ENCODE measurements around the gene PHF10.
"Not testable (repeated sequence)": the region's sequence is repeated elsewhere in the genome, so short reads cannot be mapped to it uniquely, and the experiment has no call there.

Gene PHF10

DNA sequence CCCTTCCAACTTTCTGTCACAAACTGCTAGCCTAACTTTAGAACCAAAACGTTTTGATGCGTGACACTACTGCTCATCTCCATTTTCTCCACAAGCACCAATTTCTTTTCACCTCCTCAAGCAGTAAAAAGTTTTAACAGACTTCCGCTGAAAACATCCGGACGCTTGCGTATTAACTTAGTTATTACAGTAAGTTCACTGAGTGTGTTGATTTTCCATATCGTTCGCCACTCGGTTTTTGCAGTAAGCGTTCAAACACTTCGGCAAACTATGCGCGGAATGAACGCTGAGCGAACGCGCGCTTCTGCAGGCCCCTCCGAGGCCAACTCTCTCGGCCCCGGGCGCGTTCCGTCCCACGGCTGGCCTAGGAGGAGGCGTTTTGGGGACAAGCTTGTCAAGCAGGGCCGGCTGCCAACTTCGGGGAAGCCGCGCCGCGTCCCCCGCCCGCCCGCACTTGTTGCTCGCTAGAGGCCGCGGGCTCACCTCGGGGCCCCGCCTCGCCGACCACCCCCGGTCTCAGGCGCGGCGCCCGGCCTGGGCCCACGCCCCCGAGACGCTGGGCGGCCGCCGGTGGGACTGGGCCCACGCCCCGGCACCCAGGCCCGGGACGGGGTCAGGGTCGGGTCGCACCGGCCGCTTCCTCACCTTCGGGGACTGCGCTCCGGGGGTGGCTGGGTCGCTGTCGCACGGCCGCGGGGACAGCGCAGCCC, 945 bp downstream of the PHF10 start:
- DNase-seq (ENCODE audit: low read depth), result peak; percentile 48

GRCh38 chr6:169722362-169723199, 1.7 kb downstream of the PHF10 start:
- peak; percentile 10 for DNase-seq (ENCODE audit: low read depth)

GRCh38 chr6:169720207-169720855, 4.0 kb downstream of the PHF10 start:
- DNase-seq (ENCODE audit: low read depth), result no peak

- DNase-seq (ENCODE audit: low read depth), result no peak
These were observed 5.2 kb downstream of the PHF10 start for GRCh38 chr6:169719117-169719516.

DNA sequence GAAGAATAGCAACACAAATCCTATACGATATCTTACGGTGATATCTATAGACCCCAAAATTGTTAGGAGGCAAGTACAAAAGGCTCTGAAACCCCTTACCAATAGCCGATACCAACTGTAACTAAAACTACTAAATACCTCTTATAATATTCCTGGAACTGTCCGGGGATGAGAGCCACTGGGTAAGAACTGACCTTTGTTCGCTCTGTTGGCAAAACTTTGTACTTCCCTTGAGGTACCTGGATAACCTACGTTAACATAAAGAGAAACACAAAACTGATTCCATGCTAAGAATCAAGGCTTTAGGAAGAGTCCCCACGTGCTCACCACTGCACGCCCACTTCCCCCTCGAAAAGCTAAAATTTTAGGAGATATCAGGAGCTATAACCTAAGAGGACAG, 9.7 kb downstream of the PHF10 start:
- no peak for DNase-seq (ENCODE audit: low read depth)

DNA sequence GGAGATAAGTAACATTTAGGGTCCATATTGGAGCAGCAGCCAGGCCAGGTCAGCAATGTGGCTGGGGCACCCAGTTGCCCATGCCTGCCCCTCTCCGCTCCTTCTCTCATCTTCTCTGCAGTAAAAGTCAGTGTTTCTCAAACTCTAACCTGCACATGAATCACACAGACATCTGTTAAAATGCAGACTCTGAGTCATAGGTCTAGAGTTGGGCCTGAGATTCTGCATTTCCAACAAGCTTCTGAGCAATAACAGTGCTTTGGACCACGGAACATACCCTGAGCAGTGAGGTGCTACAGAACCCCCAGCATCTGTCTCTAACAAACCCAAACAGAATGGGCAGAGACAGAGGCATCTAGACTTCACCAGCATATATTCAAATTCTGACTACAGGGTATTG, 10.1 kb downstream of the PHF10 start:
- DNase-seq (ENCODE audit: low read depth), result no peak

GRCh38 chr6:169710009-169710408, 14.3 kb downstream of the PHF10 start:
- DNase-seq (ENCODE audit: low read depth), result no peak

DNA sequence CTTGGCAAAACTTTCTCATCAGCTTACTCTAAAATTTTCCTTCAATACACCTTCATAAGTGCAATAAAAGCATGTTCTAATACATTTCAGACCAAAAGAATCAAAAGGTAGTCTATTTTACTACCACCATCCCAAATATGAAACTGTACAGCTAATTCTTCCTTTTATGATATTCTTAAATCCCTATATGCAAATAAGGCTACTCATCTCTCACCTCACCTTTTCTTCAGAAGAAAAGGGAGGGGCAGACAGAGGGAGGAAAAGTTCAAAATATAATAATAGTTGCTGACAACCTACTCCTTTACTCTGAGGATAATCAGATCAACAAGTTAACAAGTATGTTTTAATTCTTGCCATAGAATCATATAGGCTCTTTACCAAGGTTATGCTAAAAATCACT, 15.0 kb downstream of the PHF10 start:
- DNase-seq (ENCODE audit: low read depth), result no peak

DNA sequence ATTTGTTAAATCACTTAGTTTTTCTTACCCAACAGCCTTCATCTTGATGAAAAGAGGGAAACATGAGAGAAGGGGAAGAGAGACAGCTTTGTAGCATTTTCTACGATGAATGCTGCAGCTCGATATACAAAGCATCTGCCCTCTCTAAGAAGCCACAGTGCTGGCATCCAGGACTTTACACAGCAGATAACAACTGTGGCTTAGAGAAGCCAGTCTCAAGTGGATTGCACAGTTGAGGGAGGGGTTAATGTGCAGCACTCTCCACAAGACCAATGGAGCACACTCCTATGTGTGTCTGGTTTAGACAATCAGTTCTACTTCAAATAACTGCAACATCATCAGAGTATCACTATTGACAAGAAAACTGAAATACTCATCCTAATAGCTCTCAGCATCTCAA, 16.5 kb downstream of the PHF10 start:
- no peak for DNase-seq (ENCODE audit: low read depth)

DNA sequence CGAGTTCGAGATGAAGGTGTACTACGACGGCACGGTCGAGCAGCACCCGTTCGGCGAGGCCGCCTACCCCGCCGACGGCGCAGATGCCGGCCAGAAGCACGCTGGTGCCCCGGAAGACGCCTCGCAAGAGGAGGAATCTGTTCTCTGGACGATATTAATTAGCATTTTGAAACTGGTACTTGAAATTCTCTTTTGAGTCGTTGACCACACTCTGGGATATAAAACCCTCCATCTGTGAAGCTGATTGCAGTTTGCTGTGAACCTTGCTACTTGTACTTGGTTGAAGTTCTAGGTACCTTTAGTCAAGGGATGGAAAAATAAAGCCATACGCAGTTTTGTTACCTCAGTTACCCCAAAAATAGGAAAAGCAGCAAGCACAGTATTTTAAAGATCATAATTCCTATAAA, 21.5 kb downstream of the PHF10 start:
- no peak for DNase-seq (ENCODE audit: low read depth)

DNA sequence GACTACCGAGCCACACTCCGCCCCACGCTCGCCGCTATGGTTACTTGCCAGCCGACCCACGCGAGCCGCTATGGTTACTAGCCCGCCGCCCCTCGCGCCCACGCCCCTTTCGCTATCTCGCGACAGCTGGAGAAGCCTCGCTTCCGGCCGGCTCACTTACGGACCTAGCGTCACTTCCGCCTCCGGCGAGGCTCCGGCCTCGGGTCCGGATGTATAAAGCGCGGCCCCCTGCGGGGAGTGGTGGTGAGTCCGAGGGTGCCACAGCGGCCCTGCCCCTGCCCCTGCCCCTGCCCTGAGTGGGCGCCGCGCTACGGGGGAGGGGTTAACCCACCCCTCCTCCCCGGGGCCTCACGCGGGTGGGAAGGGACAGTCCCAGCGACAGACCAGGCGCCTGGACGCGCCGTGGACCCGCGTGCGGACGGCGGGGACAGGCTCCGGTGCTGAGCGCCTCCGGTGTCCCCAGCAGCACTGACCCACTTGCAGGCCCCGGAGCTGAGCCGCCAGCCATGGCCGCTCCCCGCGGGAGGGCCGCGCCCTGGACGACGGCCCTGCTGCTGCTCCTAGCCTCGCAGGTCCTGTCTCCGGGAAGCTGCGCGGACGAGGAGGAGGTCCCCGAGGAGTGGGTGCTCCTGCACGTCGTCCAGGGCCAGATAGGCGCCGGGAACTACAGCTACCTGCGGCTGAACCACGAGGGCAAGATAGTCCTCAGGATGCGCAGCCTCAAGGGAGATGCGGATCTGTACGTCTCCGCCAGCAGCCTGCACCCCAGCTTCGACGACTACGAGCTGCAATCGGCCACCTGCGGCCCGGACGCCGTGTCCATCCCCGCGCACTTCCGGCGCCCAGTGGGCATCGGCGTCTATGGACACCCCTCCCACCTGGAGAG, 22.1 kb downstream of the PHF10 start, which contains the start of the genes C6orf120 and WDR27:
TSS of gene C6orf120 (plus strand) at position 173 of the 886 bp plus-strand sequence. CDS start at position 507, 334 bp downstream.
TSS of gene WDR27 (minus strand) at position 76 of the 886 bp plus-strand sequence. CDS start 13,024 bp downstream, outside the sequence.
- peak; percentile 97 for DNase-seq (ENCODE audit: low read depth)

GRCh38 chr6:169701311-169701953, 22.9 kb downstream of the PHF10 start:
- no peak for DNase-seq (ENCODE audit: low read depth)

DNA sequence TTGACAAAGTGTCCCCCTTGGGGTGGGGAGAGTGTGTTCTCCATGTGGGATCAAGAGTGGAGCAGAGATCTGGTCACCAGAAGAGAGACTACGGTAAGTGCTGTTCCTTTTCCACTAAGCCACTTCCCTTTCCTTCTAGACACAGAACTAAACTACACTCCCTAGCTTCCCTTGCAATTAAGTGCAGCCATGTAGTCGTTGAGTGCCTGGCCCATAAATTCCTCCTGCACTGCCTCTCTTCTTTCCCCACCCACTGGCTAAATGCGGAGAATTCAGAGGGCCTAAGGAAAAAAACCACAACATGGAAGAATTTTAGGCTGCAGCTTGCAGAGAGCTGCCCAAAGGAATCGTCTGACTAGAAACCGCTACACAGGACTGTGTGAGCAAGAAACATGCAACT, 24.0 kb downstream of the PHF10 start:
- no peak for DNase-seq (ENCODE audit: low read depth)

DNA sequence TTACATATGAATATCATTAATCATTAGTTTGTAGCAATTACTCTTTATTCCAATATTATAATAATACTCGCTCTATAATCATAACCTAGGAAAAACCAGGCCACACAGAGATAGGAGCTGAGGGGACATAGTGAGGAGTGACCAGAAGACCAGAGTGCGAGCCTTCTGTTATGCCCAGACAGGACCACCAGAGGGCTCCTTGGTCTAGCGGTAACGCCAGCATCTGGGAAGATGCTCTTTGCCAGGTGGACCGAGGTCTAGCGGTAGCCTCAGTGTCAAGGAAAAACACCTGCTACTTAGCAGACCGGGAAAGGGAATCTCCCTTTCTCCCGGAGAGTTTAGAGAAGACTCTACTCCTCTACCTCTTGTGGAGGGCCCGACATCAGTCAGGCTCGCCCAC, 27.2 kb downstream of the PHF10 start:
- not testable (repeated sequence) for DNase-seq (ENCODE audit: low read depth)

DNA sequence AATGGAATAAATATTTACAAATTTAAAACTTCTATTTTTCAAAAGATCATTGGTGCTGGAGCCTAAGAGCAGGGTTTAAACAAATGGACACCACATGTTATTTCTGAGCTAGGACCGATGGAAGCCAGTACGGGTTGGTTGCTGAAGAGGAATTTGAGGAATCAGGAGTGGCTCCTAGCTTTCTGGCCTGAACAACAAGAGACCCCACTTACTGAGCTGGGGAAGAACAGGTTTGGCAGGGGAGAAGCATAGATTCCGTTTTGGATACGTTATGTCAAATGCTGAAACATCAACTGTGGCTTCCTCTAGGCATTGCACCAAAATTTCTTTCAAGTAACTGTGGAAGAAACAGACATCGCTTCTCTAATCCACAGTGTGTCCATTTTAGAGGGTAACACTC, 29.2 kb downstream of the PHF10 start:
- no peak for DNase-seq (ENCODE audit: low read depth)

DNA sequence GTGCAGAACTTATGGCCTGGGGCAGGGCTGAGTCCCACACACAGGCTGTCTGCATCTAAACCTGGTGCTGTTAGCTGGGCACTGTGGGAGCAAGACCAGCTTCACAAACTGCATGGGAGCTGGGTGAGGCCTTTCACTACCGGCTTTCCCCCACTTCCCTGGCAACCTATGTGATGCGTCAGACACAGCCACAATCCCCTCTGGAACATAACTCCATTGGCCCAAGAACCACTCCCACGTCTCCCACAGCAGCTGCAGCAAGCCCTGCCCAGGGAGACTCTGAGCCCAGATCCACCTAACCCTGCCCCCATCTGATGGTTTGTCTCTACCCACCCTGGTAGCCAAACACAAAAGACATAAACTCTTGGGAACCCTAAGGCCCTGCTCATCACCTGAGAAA, 31.8 kb downstream of the PHF10 start:
- DNase-seq (ENCODE audit: low read depth), result no peak

DNA sequence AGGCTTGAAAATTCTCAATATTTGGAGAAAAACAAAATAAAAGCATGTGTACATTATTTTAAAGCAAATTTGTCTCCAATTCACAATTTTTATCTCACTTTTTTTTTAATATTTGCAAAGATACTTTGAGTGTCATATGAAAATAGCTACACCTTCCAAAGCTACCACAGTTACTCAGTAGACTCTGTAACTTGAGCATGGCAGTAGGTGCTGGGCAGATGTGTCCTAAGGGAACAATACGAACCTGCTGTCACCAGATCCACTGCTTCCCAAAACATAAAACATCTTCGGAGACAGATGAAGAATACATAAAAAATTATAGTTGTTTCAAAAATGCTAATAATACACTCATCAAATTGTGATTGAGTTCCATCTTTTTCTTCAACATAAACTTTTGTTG, 33.0 kb downstream of the PHF10 start:
- no peak for DNase-seq (ENCODE audit: low read depth)

- DNase-seq (ENCODE audit: low read depth), result no peak
These were observed 35.0 kb downstream of the PHF10 start for GRCh38 chr6:169689287-169689686.

DNA sequence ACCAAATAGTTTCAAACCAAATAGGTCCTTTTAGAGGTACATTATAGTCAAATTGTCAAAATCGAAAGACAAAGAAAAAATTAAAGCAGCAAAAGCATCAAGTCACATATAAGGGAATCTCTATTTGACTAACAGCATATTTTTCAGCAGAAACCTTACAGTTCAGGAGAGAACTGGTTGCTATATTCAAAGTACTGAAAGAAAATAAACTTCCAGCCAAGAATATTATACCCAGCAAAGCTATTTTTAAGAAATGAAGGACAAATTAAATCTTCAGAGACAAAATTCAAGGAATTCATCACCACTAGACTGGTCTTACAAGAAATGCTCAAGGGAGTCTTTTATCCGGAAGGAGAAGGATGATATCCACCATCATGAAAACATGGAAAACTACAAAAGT, 38.4 kb downstream of the PHF10 start:
- DNase-seq (ENCODE audit: low read depth), result no peak

DNA sequence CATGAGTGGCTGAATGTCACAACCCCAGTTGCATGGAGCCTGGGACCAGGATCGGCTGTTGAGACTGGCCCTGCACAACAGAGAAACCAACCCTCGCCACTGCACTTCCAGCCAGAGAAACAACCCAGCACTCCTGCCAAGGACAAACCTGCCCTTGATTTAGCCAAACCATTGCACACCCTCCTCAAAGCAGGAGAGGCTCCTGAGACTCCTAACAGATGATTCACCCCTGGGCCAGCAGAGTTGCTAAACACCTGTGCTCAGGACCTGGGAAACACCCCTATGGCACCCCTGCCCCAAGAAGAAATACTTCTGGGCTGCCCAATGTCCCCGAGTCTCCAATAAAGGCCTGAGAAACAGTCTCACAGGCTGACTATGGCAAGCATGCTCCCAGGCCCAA, 40.2 kb downstream of the PHF10 start:
- DNase-seq (ENCODE audit: low read depth), result no peak

DNA sequence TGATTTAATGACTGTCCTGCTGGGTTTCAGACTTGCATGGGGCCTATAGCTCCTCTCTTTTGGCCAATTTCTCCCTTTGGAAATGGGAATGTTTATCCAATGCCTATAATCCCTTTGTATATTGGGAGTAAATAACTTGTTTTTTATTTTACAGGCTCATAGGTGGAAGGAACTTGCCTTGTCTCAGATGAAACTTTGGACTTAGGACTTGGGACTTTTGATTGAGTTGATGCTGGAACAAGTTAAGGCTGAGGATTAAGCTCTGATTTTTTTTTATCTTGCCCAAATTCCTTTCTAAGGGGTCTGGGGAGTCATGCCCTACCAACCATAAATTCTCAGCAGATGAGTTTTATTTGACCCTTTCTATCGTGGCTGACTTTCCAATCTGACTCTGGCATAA, 46.0 kb downstream of the PHF10 start:
- no peak for DNase-seq (ENCODE audit: low read depth)

Data from activated T-cell treated with anti-CD3 and anti-CD28 coated beads for 24 hours (primary cell).